Adrenal gland (tissue), 12 donors: ENCODE results near the gene CNOT6L. TPM values are rescaled to one million over a fixed set of nuclear protein-coding genes. Genes with fewer than 3 reads are reported as not detected.
"Not testable (repeated sequence)": the region's sequence is repeated elsewhere in the genome, so short reads cannot be mapped to it uniquely, and the experiment has no call there.

Source experiments
- DNase-seq, 7 donors: peaks; one replicate each; pipeline ENCODE4 v3.0.0-alpha.2; 2019 to 2020
- H3K27ac ChIP-seq, 5 donors: fragments of 200-600 bp; sonication (generic) in 4 of 5; 1 replicate in 3 of 5; 2 replicates in 2 of 5; pipeline versions ENCODE4 v1.5.1 to v1.8.0; 2016 to 2020; ENCODE audit warnings: mild to moderate bottlenecking in 1 of 5
- H3K27me3 ChIP-seq: fragments of 200-600 bp; 2 replicates; pipeline ENCODE4 v1.8.0; 2021
- H3K36me3 ChIP-seq, 2 donors: fragments of 200-600 bp; replicated peaks in 1 of 2; 1 replicate in 1 of 2; 2 replicates in 1 of 2; pipeline versions ENCODE4 v1.5.1 to v1.8.0; 2018 to 2022
- H3K4me1 ChIP-seq, 2 donors: fragments of 200-600 bp; replicated peaks in 1 of 2; 1 replicate in 1 of 2; 2 replicates in 1 of 2; pipeline versions ENCODE4 v1.5.1 to v1.8.0; 2018 to 2021
- H3K4me3 ChIP-seq, 4 donors: fragments of 200-600 bp; sonication (generic) in 3 of 4; one replicate each; pipeline ENCODE4 v1.5.1; 2016 to 2018
- H3K9me3 ChIP-seq, 3 donors: fragments of 200-600 bp; sonication (generic) in 1 of 3; replicated peaks in 1 of 3; 1 replicate in 2 of 3; 2 replicates in 1 of 3; pipeline versions ENCODE4 v1.5.1 to v1.8.0; 2016 to 2021
- CTCF ChIP-seq, 6 experiments: fragments of 450-650 bp in 4 of 6; fragments of 200-600 bp in 2 of 6; sonication (generic) in 1 of 6; IDR thresholded peaks; 1 replicate in 5 of 6; 2 replicates in 1 of 6; pipeline versions ENCODE4 v1.5.1 to v1.8.0; 2016 to 2021; ENCODE audit warnings: antibody characterized with exemption in 6 of 6, mild to moderate bottlenecking in 2 of 6, moderate library complexity in 1 of 6
- POLR2A ChIP-seq, 2 donors: fragments of 450-650 bp; IDR thresholded peaks; one replicate each; pipeline ENCODE4 v1.6.1; 2017; ENCODE audit warnings: antibody characterized with exemption in 2 of 2, mild to moderate bottlenecking in 2 of 2, moderate library complexity in 1 of 2
- WGBS, 4 donors: extraction: QIAGEN DNeasy Blood & Tissue Kit in 2 of 4; methylation state at CpG; one replicate each; pipeline versions ENCODE4 v1.1.5 to v1.1.7; 2013 to 2017; 5-methylcytosine and 5-hydroxymethylcytosine counted together
- intact Hi-C, 2 donors: fragments of 100-400 bp; cut with DNase I; formaldehyde crosslinking; loops; one replicate each; pipeline versions ENCODE4 v1.14.1 to v1.15.0; 2022 to 2023
- polyA plus RNA-seq, 3 donors: library from polyadenylated mRNA; stranded (reverse); fragments of 200-250 nt in 2 of 3; fragments of 350-450 nt in 1 of 3; fragmentation: Illumina TruSeq in 1 of 3; extraction: RNeasy Lipid Tissue Mini Kit (QIAGEN cat#74804) in 1 of 3; gene quantifications; one replicate each; pipeline ENCODE4 v1.2.3, GENCODE V29; 2013 to 2014
- total RNA-seq, 9 donors: library from RNA; depleted of rRNA in 4 of 9; stranded (reverse); fragments of >200 nt in 4 of 9; fragments of 120-200 nt in 1 of 9; fragmentation: NEBNext Ultra II Directional in 1 of 9; extraction: Animal tissue kit (Norgen Biotek cat#: 25700) in 1 of 9; gene quantifications; one replicate each; pipeline versions ENCODE4 v1.1.0 to v1.2.4, GENCODE V29; 2013 to 2023
- donor health status: healthy with polysubstance abuse.
- donor health status: Bipolar disorder and iron deficiency.
- donor health status: DM: yes; HTN: yes; CAD: no.
- donor health status: DM: no; HTN: no; CAD: no.
- donor health status: DM: no; HTN: no; CAD: no.
- donor health status: DM: yes; HTN: yes; CAD: no.

Gene CNOT6L
- total and polyA plus RNA-seq, 12 donors: 4.0 to 50.9 (median 21.0) TPM

GRCh38 chr4:77785669-77786068 is 33.5 kb downstream of the CNOT6L start:
- Histone ChIP-seq H3K4me3 (no peak overlapping the region), H3K9me3 (no peaks in the 10 kb centered on the region), H3K27me3 (no peaks in the 10 kb centered on the region), H3K27ac (no peak overlapping the region), H3K36me3 (no peaks in the 10 kb centered on the region), H3K4me1 (peaks cover 0 to 34% of the 10 kb centered on the region in 2 donors)
- intact Hi-C loops: no loop called here
- no peak for TF ChIP-seq CTCF (IDR thresholded peaks at IDR 0.05)
- no peak for TF ChIP-seq POLR2A (IDR thresholded peaks at IDR 0.05)
- 94 to 98% (median 96%) methylated on average over 6 of the region's 6 CpGs for WGBS, 4 donors
- DNase-seq: no peak

- H3K4me1 ChIP-seq: peaks cover 0 to 30% of the 10 kb centered on the region in 2 donors
- intact Hi-C loops: no loop called here
- no peak overlapping the region for H3K4me3 ChIP-seq
- TF ChIP-seq POLR2A (IDR thresholded peaks at IDR 0.05) (no peak), CTCF (IDR thresholded peaks at IDR 0.05) (no peak)
- H3K27ac ChIP-seq: no peak overlapping the region
- WGBS, 4 donors: 82 to 86% (median 84%) methylated on average over 6 of the region's 6 CpGs
- H3K27me3 ChIP-seq: no peaks in the 10 kb centered on the region
- no peaks in the 10 kb centered on the region for H3K36me3 ChIP-seq
- no peak for DNase-seq
- no peaks in the 10 kb centered on the region for H3K9me3 ChIP-seq
These were observed 35.3 kb downstream of the CNOT6L start for GRCh38 chr4:77783895-77784294.

- Histone ChIP-seq H3K36me3 (no peaks in the 10 kb centered on the region), H3K9me3 (no peaks in the 10 kb centered on the region), H3K4me3 (no peak overlapping the region), H3K27me3 (no peaks in the 10 kb centered on the region), H3K4me1 (peaks cover 0 to 34% of the 10 kb centered on the region in 2 donors), H3K27ac (no peak overlapping the region)
- TF ChIP-seq POLR2A (IDR thresholded peaks at IDR 0.05) (no peak), CTCF (IDR thresholded peaks at IDR 0.05) (no peak)
- intact Hi-C loops: no loop called here
- 79 to 92% (median 84%) methylated on average over 1 of the region's 1 CpG for WGBS, 4 donors
- DNase-seq: no peak
These were observed 36.9 kb downstream of the CNOT6L start for GRCh38 chr4:77782102-77782835.

GRCh38 chr4:77780762-77781161 is 38.4 kb downstream of the CNOT6L start:
- H3K27me3 ChIP-seq, H3K36me3 ChIP-seq, H3K4me3 ChIP-seq, intact Hi-C loops, DNase-seq, H3K27ac ChIP-seq, H3K9me3 ChIP-seq: not testable (repeated sequence)
- peaks cover 0 to 40% of the 10 kb centered on the region in 2 donors for H3K4me1 ChIP-seq
- WGBS, 4 donors: 94 to 100% (median 99%) methylated on average over 2 of the region's 2 CpGs
